ENCODE data around the gene FAM76A. TPM values are rescaled to one million over a fixed set of nuclear protein-coding genes. Genes with fewer than 3 reads are reported as not detected.

FAM76A gene
- total and polyA plus RNA-seq, 9 of the 15 experiments (the other 6 are each of a cell fraction or from before 2014, with no cell fraction given), result 9.5 to 14.6 (median 11.4) TPM

DNA sequence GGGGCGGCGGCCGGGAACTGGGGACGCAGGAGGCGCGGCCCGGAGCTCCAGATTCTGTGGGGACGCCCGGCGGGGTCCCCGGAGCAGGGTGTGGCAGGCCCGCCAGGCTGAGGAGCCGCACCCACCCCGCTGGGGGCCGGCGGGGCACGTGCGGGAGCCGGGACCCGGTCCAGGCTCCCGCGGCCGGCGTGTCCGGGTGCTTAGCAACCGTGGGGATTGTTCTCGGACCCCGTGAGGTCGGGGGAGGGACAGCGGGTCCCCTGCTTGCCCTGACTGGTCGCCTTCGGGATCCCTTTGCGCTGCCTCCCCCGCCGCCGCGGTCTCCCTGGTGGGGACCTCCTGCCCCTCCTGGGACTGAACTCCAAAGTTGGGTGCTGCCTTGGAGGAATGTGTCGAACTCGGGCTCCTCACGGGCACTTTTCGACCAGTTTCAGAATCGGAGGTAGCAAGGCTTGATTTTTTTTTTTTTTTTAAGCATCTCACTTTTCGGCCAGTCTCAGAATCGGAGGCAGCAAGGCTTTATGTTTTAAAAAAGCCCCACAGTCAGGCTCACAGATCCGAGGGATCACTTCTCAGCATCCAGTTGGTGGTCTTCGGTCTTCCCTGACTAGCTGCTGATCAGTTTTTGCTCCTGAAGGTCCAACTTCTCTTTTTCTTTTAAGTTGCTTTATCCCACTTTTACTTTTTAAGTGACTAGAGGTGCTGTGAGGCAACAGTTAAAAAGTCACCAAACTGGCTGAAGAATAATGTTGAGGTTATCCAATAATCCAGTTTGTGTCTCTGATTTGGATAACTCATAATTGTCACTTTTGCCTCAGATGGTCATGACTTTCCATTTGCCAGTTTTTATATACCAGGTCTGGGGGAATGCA is 648 bp downstream of the FAM76A start (continued):
- TF ChIP-seq FOSL1 (tag; conservative IDR thresholded peaks at IDR 0.05) (0 out of 2 replicates have a peak, but pooled peaks have one; percentile 13), TEAD1 (CRISPR knock-in tag; IDR thresholded peaks at IDR 0.05) (0 out of 4 replicates have a peak, but pooled peaks of 1 of the 2 experiments have one; percentile 20), CBX8 (IDR thresholded peaks at IDR 0.05; ENCODE audit: borderline replicate concordance, extremely low read depth, low read depth, low read length, poor library complexity, severe bottlenecking) (no peak)
- TF ChIP-seq, protein P1, sequence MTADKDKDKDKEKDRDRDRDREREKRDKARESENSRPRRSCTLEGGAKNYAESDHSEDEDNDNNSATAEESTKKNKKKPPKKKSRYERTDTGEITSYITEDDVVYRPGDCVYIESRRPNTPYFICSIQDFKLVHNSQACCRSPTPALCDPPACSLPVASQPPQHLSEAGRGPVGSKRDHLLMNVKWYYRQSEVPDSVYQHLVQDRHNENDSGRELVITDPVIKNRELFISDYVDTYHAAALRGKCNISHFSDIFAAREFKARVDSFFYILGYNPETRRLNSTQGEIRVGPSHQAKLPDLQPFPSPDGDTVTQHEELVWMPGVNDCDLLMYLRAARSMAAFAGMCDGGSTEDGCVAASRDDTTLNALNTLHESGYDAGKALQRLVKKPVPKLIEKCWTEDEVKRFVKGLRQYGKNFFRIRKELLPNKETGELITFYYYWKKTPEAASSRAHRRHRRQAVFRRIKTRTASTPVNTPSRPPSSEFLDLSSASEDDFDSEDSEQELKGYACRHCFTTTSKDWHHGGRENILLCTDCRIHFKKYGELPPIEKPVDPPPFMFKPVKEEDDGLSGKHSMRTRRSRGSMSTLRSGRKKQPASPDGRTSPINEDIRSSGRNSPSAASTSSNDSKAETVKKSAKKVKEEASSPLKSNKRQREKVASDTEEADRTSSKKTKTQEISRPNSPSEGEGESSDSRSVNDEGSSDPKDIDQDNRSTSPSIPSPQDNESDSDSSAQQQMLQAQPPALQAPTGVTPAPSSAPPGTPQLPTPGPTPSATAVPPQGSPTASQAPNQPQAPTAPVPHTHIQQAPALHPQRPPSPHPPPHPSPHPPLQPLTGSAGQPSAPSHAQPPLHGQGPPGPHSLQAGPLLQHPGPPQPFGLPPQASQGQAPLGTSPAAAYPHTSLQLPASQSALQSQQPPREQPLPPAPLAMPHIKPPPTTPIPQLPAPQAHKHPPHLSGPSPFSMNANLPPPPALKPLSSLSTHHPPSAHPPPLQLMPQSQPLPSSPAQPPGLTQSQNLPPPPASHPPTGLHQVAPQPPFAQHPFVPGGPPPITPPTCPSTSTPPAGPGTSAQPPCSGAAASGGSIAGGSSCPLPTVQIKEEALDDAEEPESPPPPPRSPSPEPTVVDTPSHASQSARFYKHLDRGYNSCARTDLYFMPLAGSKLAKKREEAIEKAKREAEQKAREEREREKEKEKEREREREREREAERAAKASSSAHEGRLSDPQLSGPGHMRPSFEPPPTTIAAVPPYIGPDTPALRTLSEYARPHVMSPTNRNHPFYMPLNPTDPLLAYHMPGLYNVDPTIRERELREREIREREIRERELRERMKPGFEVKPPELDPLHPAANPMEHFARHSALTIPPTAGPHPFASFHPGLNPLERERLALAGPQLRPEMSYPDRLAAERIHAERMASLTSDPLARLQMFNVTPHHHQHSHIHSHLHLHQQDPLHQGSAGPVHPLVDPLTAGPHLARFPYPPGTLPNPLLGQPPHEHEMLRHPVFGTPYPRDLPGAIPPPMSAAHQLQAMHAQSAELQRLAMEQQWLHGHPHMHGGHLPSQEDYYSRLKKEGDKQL (CRISPR knock-in tag; IDR thresholded peaks at IDR 0.05; ENCODE audit: borderline replicate concordance), result no peak
- TF ChIP-seq, protein P2, sequence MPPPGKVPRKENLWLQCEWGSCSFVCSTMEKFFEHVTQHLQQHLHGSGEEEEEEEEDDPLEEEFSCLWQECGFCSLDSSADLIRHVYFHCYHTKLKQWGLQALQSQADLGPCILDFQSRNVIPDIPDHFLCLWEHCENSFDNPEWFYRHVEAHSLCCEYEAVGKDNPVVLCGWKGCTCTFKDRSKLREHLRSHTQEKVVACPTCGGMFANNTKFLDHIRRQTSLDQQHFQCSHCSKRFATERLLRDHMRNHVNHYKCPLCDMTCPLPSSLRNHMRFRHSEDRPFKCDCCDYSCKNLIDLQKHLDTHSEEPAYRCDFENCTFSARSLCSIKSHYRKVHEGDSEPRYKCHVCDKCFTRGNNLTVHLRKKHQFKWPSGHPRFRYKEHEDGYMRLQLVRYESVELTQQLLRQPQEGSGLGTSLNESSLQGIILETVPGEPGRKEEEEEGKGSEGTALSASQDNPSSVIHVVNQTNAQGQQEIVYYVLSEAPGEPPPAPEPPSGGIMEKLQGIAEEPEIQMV (tag; conservative IDR thresholded peaks at IDR 0.05; ENCODE audit: low read depth), result no peak

Measured in K562 (cell line).